MM.1S (cell line): Measurements from ENCODE around the gene CDH1.

ENCODE experiments used
- DNase-seq: peaks from one replicate; pipeline ENCODE4 v3.0.0-alpha.2; 2015
- H2AFZ ChIP-seq: fragments of 300-600 bp; sonication (generic); 2 replicates; pipeline ENCODE4 v1.6.0; 2016; ENCODE audit warnings: antibody characterized with exemption, low read length
- H3F3A ChIP-seq: fragments of 300-600 bp; sonication (generic); 2 replicates; pipeline ENCODE4 v1.6.1; 2016; ENCODE audit warnings: mild to moderate bottlenecking, antibody characterized with exemption, low read length, moderate library complexity, mixed read lengths; ENCODE audit not compliant: insufficient read depth
- H3K27ac ChIP-seq: fragments of 300-600 bp; sonication (generic); 2 replicates; pipeline ENCODE4 v1.5.1; 2016; ENCODE audit warnings: mild to moderate bottlenecking, low read length
- H3K27me3 ChIP-seq: fragments of 300-600 bp; sonication (generic); replicated peaks from 2 replicates; pipeline ENCODE4 v1.6.0; 2016; ENCODE audit warnings: low read length; ENCODE audit not compliant: insufficient read depth
- H3K36me3 ChIP-seq: fragments of 300-600 bp; sonication (generic); replicated peaks from 2 replicates; pipeline ENCODE4 v1.6.1; 2016; ENCODE audit warnings: mild to moderate bottlenecking, low read length, mixed read lengths; ENCODE audit not compliant: insufficient read depth
- H3K4me1 ChIP-seq: fragments of 300-600 bp; sonication (generic); 2 replicates; pipeline ENCODE4 v1.6.1; 2016; ENCODE audit warnings: low read length, mixed read lengths
- H3K4me2 ChIP-seq: fragments of 300-600 bp; sonication (generic); 2 replicates; pipeline ENCODE4 v1.6.0; 2016; ENCODE audit warnings: low read depth, low read length
- H3K4me3 ChIP-seq: fragments of 300-600 bp; sonication (generic); 2 replicates; pipeline ENCODE4 v1.5.1; 2016; ENCODE audit warnings: low read length, mixed read lengths
- H3K79me2 ChIP-seq: fragments of 300-600 bp; sonication (generic); 2 replicates; pipeline ENCODE4 v1.6.1; 2016; ENCODE audit warnings: mixed run types, low read length, mixed read lengths
- H3K9ac ChIP-seq: fragments of 300-600 bp; sonication (generic); 2 replicates; pipeline ENCODE4 v1.6.1; 2016; ENCODE audit warnings: low read length, mixed read lengths
- H3K9me2 ChIP-seq: fragments of 300-600 bp; sonication (generic); replicated peaks from 2 replicates; pipeline ENCODE4 v1.6.1; 2016; ENCODE audit warnings: mild to moderate bottlenecking, low read length, mixed read lengths; ENCODE audit not compliant: insufficient read depth
- H3K9me3 ChIP-seq: fragments of 300-600 bp; sonication (generic); replicated peaks from 2 replicates; pipeline ENCODE4 v1.6.1; 2016; ENCODE audit warnings: mild to moderate bottlenecking, low read length, mixed read lengths; ENCODE audit not compliant: insufficient read depth
- H4K20me1 ChIP-seq: fragments of 300-600 bp; sonication (generic); 2 replicates; pipeline ENCODE4 v1.6.1; 2016; ENCODE audit warnings: mild to moderate bottlenecking, low read length, moderate library complexity, mixed read lengths; ENCODE audit not compliant: insufficient read depth
- EZH2 ChIP-seq: fragments of 300-600 bp; sonication (generic); optimal IDR thresholded peaks from 2 replicates; pipeline ENCODE3; 2017; ENCODE audit warnings: low read depth, mild to moderate bottlenecking, antibody characterized with exemption, low read length, mixed read lengths
- EZH2phosphoT487 ChIP-seq: fragments of 300-600 bp; sonication (generic); IDR thresholded peaks from 2 replicates; pipeline ENCODE4 v1.6.1; 2018; ENCODE audit warnings: antibody characterized with exemption, low read length
- TF ChIP-seq, protein P1 (sequence below): fragments of 300-600 bp; sonication (generic); IDR thresholded peaks from 2 replicates; pipeline ENCODE4 v1.5.1; 2016; ENCODE audit warnings: antibody characterized with exemption, low read length, mixed read lengths

The CDH1 gene

GRCh38 chr16:68728523-68728922 lies 8.6 kb upstream of the CDH1 start:
- no peaks in the 10 kb centered on the region for H3F3A ChIP-seq
- H3K27ac ChIP-seq, result no peak overlapping the region
- H3K79me2 ChIP-seq, result no peaks in the 10 kb centered on the region
- DNase-seq, result no peak
- no peaks in the 10 kb centered on the region for H4K20me1 ChIP-seq
- no peak overlapping the region for H3K4me2 ChIP-seq
- no peak for TF ChIP-seq EZH2phosphoT487
- TF ChIP-seq, protein P1, sequence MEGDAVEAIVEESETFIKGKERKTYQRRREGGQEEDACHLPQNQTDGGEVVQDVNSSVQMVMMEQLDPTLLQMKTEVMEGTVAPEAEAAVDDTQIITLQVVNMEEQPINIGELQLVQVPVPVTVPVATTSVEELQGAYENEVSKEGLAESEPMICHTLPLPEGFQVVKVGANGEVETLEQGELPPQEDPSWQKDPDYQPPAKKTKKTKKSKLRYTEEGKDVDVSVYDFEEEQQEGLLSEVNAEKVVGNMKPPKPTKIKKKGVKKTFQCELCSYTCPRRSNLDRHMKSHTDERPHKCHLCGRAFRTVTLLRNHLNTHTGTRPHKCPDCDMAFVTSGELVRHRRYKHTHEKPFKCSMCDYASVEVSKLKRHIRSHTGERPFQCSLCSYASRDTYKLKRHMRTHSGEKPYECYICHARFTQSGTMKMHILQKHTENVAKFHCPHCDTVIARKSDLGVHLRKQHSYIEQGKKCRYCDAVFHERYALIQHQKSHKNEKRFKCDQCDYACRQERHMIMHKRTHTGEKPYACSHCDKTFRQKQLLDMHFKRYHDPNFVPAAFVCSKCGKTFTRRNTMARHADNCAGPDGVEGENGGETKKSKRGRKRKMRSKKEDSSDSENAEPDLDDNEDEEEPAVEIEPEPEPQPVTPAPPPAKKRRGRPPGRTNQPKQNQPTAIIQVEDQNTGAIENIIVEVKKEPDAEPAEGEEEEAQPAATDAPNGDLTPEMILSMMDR, result no peak
- TF ChIP-seq EZH2, result no peak
- H2AFZ ChIP-seq, result no peak overlapping the region
- no peaks in the 10 kb centered on the region for H3K9me2 ChIP-seq
- no peak overlapping the region for H3K9ac ChIP-seq
- H3K36me3 ChIP-seq, result no peaks in the 10 kb centered on the region
- H3K27me3 ChIP-seq, result no peaks in the 10 kb centered on the region; the same call in 1 of the 2 replicates
- no peaks in the 10 kb centered on the region for H3K4me1 ChIP-seq
- H3K9me3 ChIP-seq, result no peaks in the 10 kb centered on the region
- H3K4me3 ChIP-seq, result no peak overlapping the region

GRCh38 chr16:68731637-68732036 lies 5.5 kb upstream of the CDH1 start:
- Histone ChIP-seq H2AFZ (no peak overlapping the region), H3K79me2 (no peaks in the 10 kb centered on the region), H3K27me3 (no peaks in the 10 kb centered on the region; the same call in 1 of the 2 replicates), H4K20me1 (no peaks in the 10 kb centered on the region), H3K27ac (no peak overlapping the region), H3K9me2 (no peaks in the 10 kb centered on the region), H3K9ac (no peak overlapping the region), H3K4me2 (no peak overlapping the region), H3K9me3 (no peaks in the 10 kb centered on the region), H3F3A (no peaks in the 10 kb centered on the region), H3K36me3 (no peaks in the 10 kb centered on the region), H3K4me3 (no peak overlapping the region), H3K4me1 (no peaks in the 10 kb centered on the region)
- DNase-seq, result no peak
- TF ChIP-seq, protein P1, result no peak
- no peak for TF ChIP-seq EZH2phosphoT487
- TF ChIP-seq EZH2, result no peak

- Histone ChIP-seq H3K4me1 (no peaks in the 10 kb centered on the region), H3K79me2 (no peaks in the 10 kb centered on the region), H3K9me3 (no peaks in the 10 kb centered on the region), H2AFZ (no peak overlapping the region), H3K4me2 (no peak overlapping the region), H3K27me3 (no peaks in the 10 kb centered on the region; the same call in 1 of the 2 replicates), H3K4me3 (no peak overlapping the region), H4K20me1 (no peaks in the 10 kb centered on the region), H3K27ac (no peak overlapping the region), H3K9me2 (no peaks in the 10 kb centered on the region), H3K36me3 (no peaks in the 10 kb centered on the region), H3F3A (no peaks in the 10 kb centered on the region), H3K9ac (no peak overlapping the region)
- TF ChIP-seq, protein P1, result no peak
- TF ChIP-seq EZH2phosphoT487, result no peak
- DNase-seq, result no peak
These were observed 4.9 kb upstream of the CDH1 start for GRCh38 chr16:68732042-68732680.
